ENCODE results near the gene KLC4.

- TF ChIP-seq CTCF (IDR thresholded peaks at IDR 0.05), result no peak
- TF ChIP-seq POLR2A (IDR thresholded peaks at IDR 0.05), result no peak
- no peak for TF ChIP-seq POLR2AphosphoS5 (IDR thresholded peaks at IDR 0.05)
Measured at GRCh38 chr6:43014434-43014909, 45.0 kb upstream of the KLC4 start.

Measured in breast epithelium (tissue), 3 donors.